Mesothelial cell of epicardium (in vitro differentiated cells): ENCODE results near the gene HDAC11. TPM values are rescaled to one million over a fixed set of nuclear protein-coding genes. Genes with fewer than 3 reads are reported as not detected.

Experiments
- DNase-seq, 2 experiments: peaks; one replicate each; pipeline ENCODE4 v3.0.0; 2021; ENCODE audit warnings: low spot score in 2 of 2; ENCODE audit not compliant: unreplicated experiment in 2 of 2
- H3K27ac Mint-ChIP-seq: 2 replicates; pipeline ENCODE4 v1.8.0; 2021; ENCODE audit warnings: mixed read lengths
- H3K27me3 Mint-ChIP-seq: 2 replicates; pipeline ENCODE4 v1.8.0; 2021; ENCODE audit warnings: low read depth, mixed read lengths
- H3K36me3 Mint-ChIP-seq: 2 replicates; pipeline ENCODE4 v1.8.0; 2021; ENCODE audit warnings: mixed read lengths
- H3K4me1 Mint-ChIP-seq: 2 replicates; pipeline ENCODE4 v1.8.0; 2021; ENCODE audit warnings: mixed read lengths
- H3K4me3 Mint-ChIP-seq: 2 replicates; pipeline ENCODE4 v1.8.0; 2021; ENCODE audit warnings: mild to moderate bottlenecking, moderate library complexity, mixed read lengths
- H3K9me3 Mint-ChIP-seq: 2 replicates; pipeline ENCODE4 v1.8.0; 2021; ENCODE audit warnings: mixed read lengths
- total RNA-seq: library from RNA; stranded (reverse); gene quantifications from 3 replicates; pipeline ENCODE4 v1.2.1, GENCODE V29; 2021
- TF ChIP-seq, protein P1 (sequence below): fragments of 200-600 bp; sonication (generic); IDR thresholded peaks from one replicate; pipeline ENCODE4 v1.5.0; 2021; ENCODE audit warnings: antibody characterized with exemption; ENCODE audit not compliant: unreplicated experiment

The HDAC11 gene
- total RNA-seq, 1 donor from 2014 or later: 16.4 TPM

DNA sequence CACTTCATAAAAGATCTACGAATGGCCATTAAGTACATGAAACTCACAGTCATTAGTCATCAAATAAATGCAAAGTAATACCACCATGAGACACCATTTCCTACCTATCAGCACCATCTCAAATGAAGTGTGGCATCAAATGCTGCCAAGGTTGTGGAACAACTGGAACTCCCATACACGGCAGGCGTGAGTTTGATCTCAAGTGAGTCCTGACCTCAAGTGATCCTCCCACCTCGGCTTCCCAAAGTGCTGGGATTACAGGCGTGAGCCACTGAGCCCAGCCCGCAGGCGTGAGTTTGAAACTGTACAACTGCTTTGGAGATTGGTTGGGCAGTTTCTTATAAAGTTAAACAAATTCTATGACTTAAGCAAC, 28.8 kb upstream of the HDAC11 start:
- Mint-ChIP-seq H3K4me3 (peak overlapping the region; percentile 77), H3K4me1 (peaks cover 17% of the 10 kb centered on the region), H3K36me3 (peaks cover under 1% of the 10 kb centered on the region), H3K27ac (peak overlapping the region; percentile 92), H3K9me3 (peaks cover 1% of the 10 kb centered on the region), H3K27me3 (no peaks in the 10 kb centered on the region)
- TF ChIP-seq, protein P1, sequence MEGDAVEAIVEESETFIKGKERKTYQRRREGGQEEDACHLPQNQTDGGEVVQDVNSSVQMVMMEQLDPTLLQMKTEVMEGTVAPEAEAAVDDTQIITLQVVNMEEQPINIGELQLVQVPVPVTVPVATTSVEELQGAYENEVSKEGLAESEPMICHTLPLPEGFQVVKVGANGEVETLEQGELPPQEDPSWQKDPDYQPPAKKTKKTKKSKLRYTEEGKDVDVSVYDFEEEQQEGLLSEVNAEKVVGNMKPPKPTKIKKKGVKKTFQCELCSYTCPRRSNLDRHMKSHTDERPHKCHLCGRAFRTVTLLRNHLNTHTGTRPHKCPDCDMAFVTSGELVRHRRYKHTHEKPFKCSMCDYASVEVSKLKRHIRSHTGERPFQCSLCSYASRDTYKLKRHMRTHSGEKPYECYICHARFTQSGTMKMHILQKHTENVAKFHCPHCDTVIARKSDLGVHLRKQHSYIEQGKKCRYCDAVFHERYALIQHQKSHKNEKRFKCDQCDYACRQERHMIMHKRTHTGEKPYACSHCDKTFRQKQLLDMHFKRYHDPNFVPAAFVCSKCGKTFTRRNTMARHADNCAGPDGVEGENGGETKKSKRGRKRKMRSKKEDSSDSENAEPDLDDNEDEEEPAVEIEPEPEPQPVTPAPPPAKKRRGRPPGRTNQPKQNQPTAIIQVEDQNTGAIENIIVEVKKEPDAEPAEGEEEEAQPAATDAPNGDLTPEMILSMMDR: no peak
- no peak for DNase-seq

DNA sequence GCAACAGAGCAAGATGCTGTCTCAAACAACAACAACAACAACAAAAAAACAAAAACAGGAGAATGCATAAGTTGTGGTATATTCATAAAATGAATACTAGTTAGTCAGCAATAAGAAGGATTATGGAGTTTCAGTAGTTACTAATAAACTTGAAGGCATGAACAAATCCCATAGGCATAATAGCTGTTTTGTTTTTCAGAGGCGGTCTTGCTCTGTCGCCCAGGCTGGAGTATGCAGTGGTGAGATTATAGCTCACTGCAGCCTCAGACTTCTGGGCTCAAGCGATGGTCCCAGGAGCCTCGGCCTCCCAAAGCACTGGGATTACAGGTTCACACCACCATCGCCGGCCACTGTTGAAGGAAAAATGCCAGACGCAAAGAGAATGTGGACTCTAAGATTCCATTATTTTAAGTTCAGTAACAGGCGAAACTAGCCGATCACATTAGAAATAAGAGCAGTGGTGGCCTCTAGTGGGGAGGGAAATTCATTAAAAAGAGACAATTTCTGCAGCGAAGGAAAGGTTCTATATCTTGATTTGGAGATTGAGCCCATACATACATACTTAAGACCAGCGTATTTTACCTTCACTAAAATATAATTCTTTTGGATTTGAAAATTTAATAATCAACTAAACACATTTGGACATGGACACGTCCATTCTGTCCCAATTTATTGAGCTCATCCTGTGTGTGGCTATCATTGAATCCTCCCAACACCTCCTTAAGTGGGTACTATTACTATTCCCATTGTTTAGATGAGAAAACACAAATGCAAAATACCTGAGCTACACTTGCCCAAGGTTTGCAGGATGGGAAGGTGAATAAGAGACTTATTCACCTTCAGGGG, 27.4 kb upstream of the HDAC11 start:
- no peaks in the 10 kb centered on the region for H3K36me3 Mint-ChIP-seq
- H3K27ac Mint-ChIP-seq: peak overlapping the region; percentile 92
- TF ChIP-seq, protein P1: peak; percentile 36
- H3K4me3 Mint-ChIP-seq: peak overlapping the region; percentile 77
- peak in 1 of 2 experiments; percentile 42 for DNase-seq
- H3K27me3 Mint-ChIP-seq: no peaks in the 10 kb centered on the region
- H3K4me1 Mint-ChIP-seq: peaks cover 17% of the 10 kb centered on the region
- no peaks in the 10 kb centered on the region for H3K9me3 Mint-ChIP-seq

DNA sequence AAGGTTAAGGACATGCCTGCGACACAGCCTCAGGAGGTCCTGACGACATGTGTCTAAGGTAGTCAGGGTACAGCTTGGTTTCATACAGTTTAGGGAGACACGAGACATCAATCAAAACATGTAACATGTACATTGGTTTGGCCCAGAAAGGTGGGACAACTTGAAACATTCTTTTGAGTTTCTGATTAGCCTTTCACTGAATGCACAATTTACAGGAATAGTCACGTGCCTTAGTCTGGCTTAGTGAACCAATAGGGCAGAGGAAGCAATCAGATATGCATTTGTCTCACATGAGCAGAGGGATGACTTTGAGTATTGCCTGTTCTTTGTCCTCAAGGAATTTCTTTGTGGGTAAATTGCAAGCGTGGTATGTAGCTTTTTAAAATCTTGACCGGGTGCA, 24.5 kb upstream of the HDAC11 start:
- peak overlapping the region; percentile 88 for H3K27ac Mint-ChIP-seq
- peaks cover 17% of the 10 kb centered on the region for H3K4me1 Mint-ChIP-seq
- TF ChIP-seq, protein P1: no peak
- DNase-seq: no peak
- H3K9me3 Mint-ChIP-seq: no peaks in the 10 kb centered on the region
- no peak overlapping the region for H3K4me3 Mint-ChIP-seq
- no peaks in the 10 kb centered on the region for H3K27me3 Mint-ChIP-seq
- H3K36me3 Mint-ChIP-seq: no peaks in the 10 kb centered on the region

DNA sequence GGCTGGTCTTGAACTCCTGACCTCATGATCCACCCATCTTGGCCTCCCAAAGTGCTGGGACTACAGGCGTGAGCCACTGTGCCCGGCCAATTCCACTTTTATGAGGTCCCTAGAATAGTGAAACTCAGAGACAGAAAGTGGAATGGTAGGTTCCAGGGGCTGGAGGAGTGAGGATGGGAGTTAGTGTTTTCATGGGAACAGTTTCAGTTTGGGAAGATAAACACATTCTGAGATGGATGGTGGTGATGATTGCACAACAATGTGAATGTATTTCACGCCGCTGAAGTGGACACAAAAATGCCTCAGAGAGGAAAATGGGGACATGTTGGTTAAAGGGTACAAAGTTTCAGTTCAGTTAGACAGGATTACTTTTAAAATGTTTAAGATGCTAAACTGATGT, 22.5 kb upstream of the HDAC11 start:
- H3K9me3 Mint-ChIP-seq: no peaks in the 10 kb centered on the region
- TF ChIP-seq, protein P1: no peak
- H3K4me3 Mint-ChIP-seq: no peak overlapping the region
- no peak for DNase-seq
- peaks cover 10% of the 10 kb centered on the region for H3K4me1 Mint-ChIP-seq
- peaks cover 4% of the 10 kb centered on the region for H3K27me3 Mint-ChIP-seq
- no peaks in the 10 kb centered on the region for H3K36me3 Mint-ChIP-seq
- no peak overlapping the region for H3K27ac Mint-ChIP-seq

DNA sequence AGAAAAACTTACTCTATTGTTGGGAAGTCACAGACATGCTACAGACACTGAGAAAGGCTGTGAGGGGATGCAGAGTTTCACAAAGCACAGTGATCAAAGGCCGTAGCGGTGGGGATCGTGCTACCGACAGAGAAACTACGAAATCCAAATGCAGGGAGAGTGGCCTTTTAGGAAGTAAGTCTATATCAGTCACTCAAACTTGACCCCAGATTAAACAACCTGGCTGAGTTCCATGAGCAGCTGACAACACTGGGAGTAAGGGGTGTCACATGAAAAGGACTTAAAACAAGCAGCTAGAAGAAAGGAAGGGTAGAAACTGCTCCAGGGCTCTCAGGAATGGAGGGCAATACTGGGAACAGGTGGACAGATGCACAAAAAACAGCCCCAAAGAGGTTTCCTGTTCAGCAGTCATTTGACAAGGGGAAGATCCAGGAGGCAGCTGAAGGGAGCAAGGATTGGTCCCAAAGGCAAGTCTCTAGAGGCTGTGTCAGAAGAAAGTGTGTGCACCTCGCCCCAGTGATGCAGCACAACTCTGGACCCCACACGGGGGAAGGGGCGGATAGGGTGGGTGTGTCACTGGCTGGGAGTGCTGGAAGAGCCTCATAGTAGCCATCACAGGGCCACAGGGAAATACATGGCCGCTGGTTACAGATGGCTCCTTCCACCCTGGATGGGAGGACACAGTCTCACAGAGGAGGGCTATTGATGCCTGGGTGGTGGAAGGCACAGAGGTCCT, 20.3 kb upstream of the HDAC11 start:
- H3K4me3 Mint-ChIP-seq: no peak overlapping the region
- no peaks in the 10 kb centered on the region for H3K36me3 Mint-ChIP-seq
- no peak overlapping the region for H3K27ac Mint-ChIP-seq
- H3K9me3 Mint-ChIP-seq: no peaks in the 10 kb centered on the region
- no peak for DNase-seq
- TF ChIP-seq, protein P1: no peak
- H3K27me3 Mint-ChIP-seq: peaks cover 4% of the 10 kb centered on the region
- H3K4me1 Mint-ChIP-seq: peaks cover 10% of the 10 kb centered on the region
